Measurements from ENCODE around the gene ASTN2. TPM values are rescaled to one million over a fixed set of nuclear protein-coding genes. Genes with fewer than 3 reads are reported as not detected.

Gene ASTN2
- total RNA-seq, 2 experiments from 2014 or later: 1.7 to 4.2 TPM

GRCh38 chr9:116632990-116633838, 781.6 kb downstream of the ASTN2 start:
- BruUV-seq (replicated peaks): no TSS peak
- CTCF ChIA-PET (ENCODE audit: unreplicated experiment): no interaction called here

GRCh38 chr9:116629634-116630033, 785.2 kb downstream of the ASTN2 start:
- no peaks in the 10 kb centered on the region for H3K4me1 ChIP-seq (ENCODE audit: insufficient read depth, low read length, poor library complexity, severe bottlenecking)
- no peaks in the 10 kb centered on the region for H3K9me2 ChIP-seq (ENCODE audit: insufficient read depth, low read length)
- no TSS peak for BruUV-seq (replicated peaks)
- TF ChIP-seq EZH2phosphoT487 (IDR thresholded peaks at IDR 0.05; ENCODE audit: borderline replicate concordance, low read depth, low read length) (no peak), CTCF (conservative IDR thresholded peaks at IDR 0.05; ENCODE audit: low read length) (no peak)
- H3K27ac ChIP-seq (ENCODE audit: low read depth, low read length, poor library complexity, severe bottlenecking): no peak overlapping the region
- POLR2A ChIA-PET: no interaction called here
- H3K79me2 ChIP-seq (ENCODE audit: insufficient read depth, low read depth, low read length): no peaks in the 10 kb centered on the region
- CTCF ChIA-PET (ENCODE audit: unreplicated experiment): no interaction called here
- DNase-seq (ENCODE audit: low spot score): no peak
- H3K4me3 ChIP-seq (ENCODE audit: low read depth, low read length, poor library complexity, severe bottlenecking): no peak overlapping the region
- H4K20me1 ChIP-seq (ENCODE audit: insufficient read depth, low read length): no peaks in the 10 kb centered on the region
- intact Hi-C loops (cut with micrococcal nuclease; ENCODE audit: unreplicated experiment): no loop called here
- H3K9me3 ChIP-seq (ENCODE audit: low read length): no peaks in the 10 kb centered on the region
- H3K4me2 ChIP-seq (ENCODE audit: low read length): no peak overlapping the region
- H2AFZ ChIP-seq (ENCODE audit: low read length): no peak overlapping the region
- no peaks in the 10 kb centered on the region for H3K36me3 ChIP-seq (ENCODE audit: insufficient read depth, low read length)

More at GRCh38 chr9:116632990-116633838, 781.6 kb downstream of the ASTN2 start:
- Histone ChIP-seq H3K9me3 (ENCODE audit: low read length) (no peaks in the 10 kb centered on the region), H4K20me1 (ENCODE audit: insufficient read depth, low read length) (no peaks in the 10 kb centered on the region), H3K27ac (ENCODE audit: low read depth, low read length, poor library complexity, severe bottlenecking) (no peak overlapping the region), H3K36me3 (ENCODE audit: insufficient read depth, low read length) (no peaks in the 10 kb centered on the region), H3K4me1 (ENCODE audit: insufficient read depth, low read length, poor library complexity, severe bottlenecking) (no peaks in the 10 kb centered on the region), H3K9me2 (ENCODE audit: insufficient read depth, low read length) (no peaks in the 10 kb centered on the region), H3K4me3 (ENCODE audit: low read depth, low read length, poor library complexity, severe bottlenecking) (no peak overlapping the region), H2AFZ (ENCODE audit: low read length) (no peak overlapping the region), H3K4me2 (ENCODE audit: low read length) (no peak overlapping the region), H3K79me2 (ENCODE audit: insufficient read depth, low read depth, low read length) (no peaks in the 10 kb centered on the region)
- TF ChIP-seq CTCF (conservative IDR thresholded peaks at IDR 0.05; ENCODE audit: low read length): no peak
- TF ChIP-seq EZH2phosphoT487 (IDR thresholded peaks at IDR 0.05; ENCODE audit: borderline replicate concordance, low read depth, low read length): no peak
- no peak for DNase-seq (ENCODE audit: low spot score)
- intact Hi-C loops (cut with micrococcal nuclease; ENCODE audit: unreplicated experiment): no loop called here
- POLR2A ChIA-PET: no interaction called here

- POLR2A ChIA-PET: no interaction called here
- no peak overlapping the region for H3K27ac ChIP-seq (ENCODE audit: low read depth, low read length, poor library complexity, severe bottlenecking)
- no peaks in the 10 kb centered on the region for H3K9me2 ChIP-seq (ENCODE audit: insufficient read depth, low read length)
- no peaks in the 10 kb centered on the region for H3K4me1 ChIP-seq (ENCODE audit: insufficient read depth, low read length, poor library complexity, severe bottlenecking)
- TF ChIP-seq EZH2phosphoT487 (IDR thresholded peaks at IDR 0.05; ENCODE audit: borderline replicate concordance, low read depth, low read length): no peak
- no peak for TF ChIP-seq CTCF (conservative IDR thresholded peaks at IDR 0.05; ENCODE audit: low read length)
- no peaks in the 10 kb centered on the region for H4K20me1 ChIP-seq (ENCODE audit: insufficient read depth, low read length)
- no peak for DNase-seq (ENCODE audit: low spot score)
- BruUV-seq (replicated peaks): no TSS peak
- CTCF ChIA-PET (ENCODE audit: unreplicated experiment): no interaction called here
- no peak overlapping the region for H3K4me2 ChIP-seq (ENCODE audit: low read length)
- intact Hi-C loops (cut with micrococcal nuclease; ENCODE audit: unreplicated experiment): no loop called here
- H3K79me2 ChIP-seq (ENCODE audit: insufficient read depth, low read depth, low read length): no peaks in the 10 kb centered on the region
- H3K9me3 ChIP-seq (ENCODE audit: low read length): no peaks in the 10 kb centered on the region
- H3K4me3 ChIP-seq (ENCODE audit: low read depth, low read length, poor library complexity, severe bottlenecking): no peak overlapping the region
- H3K36me3 ChIP-seq (ENCODE audit: insufficient read depth, low read length): no peaks in the 10 kb centered on the region
- no peak overlapping the region for H2AFZ ChIP-seq (ENCODE audit: low read length)
Measured at GRCh38 chr9:116628716-116629115, 786.1 kb downstream of the ASTN2 start.
